ENCODE data around the gene PJA1.

PJA1 gene

DNA sequence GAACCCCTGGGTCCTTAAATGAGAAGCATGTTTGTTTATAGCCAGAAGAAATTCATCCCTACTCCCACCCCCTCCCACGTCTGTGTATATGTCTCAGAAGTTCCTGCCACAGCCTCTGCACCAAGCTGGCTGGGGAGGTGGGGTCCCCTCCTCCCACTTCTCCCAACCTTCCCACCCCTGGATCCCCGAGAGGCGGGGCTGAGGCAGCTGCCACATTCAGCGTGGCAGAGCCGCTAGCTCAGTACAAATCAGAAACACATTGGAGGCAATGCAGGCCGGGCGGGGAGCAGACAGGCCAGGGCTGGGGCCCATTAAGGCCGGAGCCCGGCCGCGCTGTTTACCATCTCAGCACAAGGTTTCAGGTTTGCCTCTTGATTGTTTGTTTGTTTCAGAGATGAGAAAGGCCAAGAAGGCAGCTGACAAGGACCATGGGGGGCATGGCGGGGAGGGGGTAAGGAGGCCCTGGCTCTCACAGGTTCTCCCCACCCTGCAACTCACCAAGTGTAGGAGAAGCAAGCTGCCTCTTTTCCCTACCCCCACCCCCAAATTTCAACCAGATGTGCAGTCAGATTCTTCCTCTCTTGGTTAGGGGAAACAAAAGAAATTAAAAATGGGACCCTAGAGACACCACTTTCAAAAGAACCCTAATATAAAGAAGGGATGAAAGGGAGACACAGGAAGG lies 22.3 kb downstream of the PJA1 start:
- no peak for TF ChIP-seq ZNF274 (IDR thresholded peaks at IDR 0.05; ENCODE audit: low read depth, low read length)
- H3K4me3 ChIP-seq (ENCODE audit: low read length) = no peak overlapping the region

- TF ChIP-seq ZNF274 (IDR thresholded peaks at IDR 0.05; ENCODE audit: low read depth, low read length) = no peak
- H3K4me3 ChIP-seq (ENCODE audit: low read length) = no peak overlapping the region
Observed at GRCh38 chrX:69140837-69141236, 24.4 kb downstream of the PJA1 start.

GRCh38 chrX:69139516-69139915 lies 25.7 kb downstream of the PJA1 start:
- H3K4me3 ChIP-seq (ENCODE audit: low read length) = no peak overlapping the region
- no peak for TF ChIP-seq ZNF274 (IDR thresholded peaks at IDR 0.05; ENCODE audit: low read depth, low read length)

GRCh38 chrX:69138512-69138911 lies 26.7 kb downstream of the PJA1 start:
- H3K4me3 ChIP-seq (ENCODE audit: low read length) = no peak overlapping the region
- no peak for TF ChIP-seq ZNF274 (IDR thresholded peaks at IDR 0.05; ENCODE audit: low read depth, low read length)

- TF ChIP-seq ZNF274 (IDR thresholded peaks at IDR 0.05; ENCODE audit: low read depth, low read length) = no peak
- no peak overlapping the region for H3K4me3 ChIP-seq (ENCODE audit: low read length)
Observed at GRCh38 chrX:69138118-69138390, 27.2 kb downstream of the PJA1 start.

DNA sequence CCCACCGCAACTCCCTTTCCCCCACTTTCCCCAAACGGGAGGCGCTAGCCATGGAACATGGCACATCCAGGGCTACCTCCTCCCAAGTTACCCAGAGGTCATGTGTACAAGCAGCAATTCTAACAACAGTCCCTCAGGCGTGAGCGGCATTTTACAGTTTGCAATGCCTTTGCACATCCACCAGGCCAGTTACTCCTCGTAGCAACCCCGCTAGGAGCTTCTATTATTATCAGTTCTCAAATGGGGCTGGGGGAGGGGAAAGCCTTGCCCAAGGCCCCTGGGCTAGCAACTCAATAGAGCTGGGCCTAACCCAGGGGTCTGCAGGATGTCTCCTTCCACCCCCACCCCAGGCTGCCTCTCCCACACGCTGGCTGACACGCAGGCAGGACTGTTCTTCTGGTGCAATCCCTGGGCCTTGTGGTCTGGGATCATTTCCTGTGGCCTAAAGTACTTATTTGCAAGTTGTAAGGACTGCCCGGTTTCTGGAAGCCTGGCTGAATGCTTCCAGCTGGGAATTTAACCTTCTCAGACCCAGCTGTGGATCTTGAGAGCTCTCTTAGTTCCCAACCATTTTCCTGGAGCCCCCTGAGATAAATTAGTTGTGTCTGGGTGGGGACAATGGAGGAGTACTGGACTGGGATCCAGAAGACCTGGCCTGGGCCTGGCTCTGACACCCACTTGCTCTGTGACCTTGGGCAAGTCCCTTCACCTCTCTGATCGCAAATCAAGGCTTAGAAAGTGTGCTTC lies 27.7 kb downstream of the PJA1 start:
- H3K4me3 ChIP-seq (ENCODE audit: low read length) = no peak overlapping the region
- no peak for TF ChIP-seq ZNF274 (IDR thresholded peaks at IDR 0.05; ENCODE audit: low read depth, low read length)

- H3K4me3 ChIP-seq (ENCODE audit: low read length) = no peak overlapping the region
- TF ChIP-seq ZNF274 (IDR thresholded peaks at IDR 0.05; ENCODE audit: low read depth, low read length) = no peak
Observed at GRCh38 chrX:69136546-69137331, 28.5 kb downstream of the PJA1 start.

DNA sequence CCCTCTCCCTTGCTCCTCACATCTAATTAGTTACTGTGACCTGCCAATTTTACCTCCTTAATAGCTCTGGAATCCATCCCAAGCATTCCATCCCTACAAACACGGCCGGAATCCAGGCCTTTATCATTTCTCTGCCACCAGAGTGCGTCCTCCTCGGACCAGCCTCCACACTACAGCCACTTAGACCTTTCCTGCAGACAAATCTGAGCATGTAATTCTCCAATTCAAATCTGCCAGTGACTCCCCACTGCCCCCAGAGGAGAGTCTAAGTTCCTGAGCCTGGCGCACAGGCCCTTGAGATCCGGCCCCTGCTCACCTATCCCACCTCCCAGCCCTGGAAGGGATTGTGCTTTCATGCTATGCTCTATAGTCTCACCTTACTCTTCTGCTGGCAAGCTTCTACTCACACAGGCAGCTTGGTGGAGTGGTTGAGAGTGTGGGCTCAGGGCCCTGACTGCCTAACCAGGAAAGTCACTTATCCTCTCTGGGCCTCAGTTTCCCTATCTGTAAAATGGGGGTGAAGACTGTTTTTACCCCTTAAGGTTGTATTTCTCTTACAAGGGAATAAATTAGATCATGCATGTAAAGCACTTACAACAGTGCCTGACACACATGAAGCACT lies 31.2 kb downstream of the PJA1 start:
- no peak overlapping the region for H3K4me3 ChIP-seq (ENCODE audit: low read length)
- no peak for TF ChIP-seq ZNF274 (IDR thresholded peaks at IDR 0.05; ENCODE audit: low read depth, low read length)

DNA sequence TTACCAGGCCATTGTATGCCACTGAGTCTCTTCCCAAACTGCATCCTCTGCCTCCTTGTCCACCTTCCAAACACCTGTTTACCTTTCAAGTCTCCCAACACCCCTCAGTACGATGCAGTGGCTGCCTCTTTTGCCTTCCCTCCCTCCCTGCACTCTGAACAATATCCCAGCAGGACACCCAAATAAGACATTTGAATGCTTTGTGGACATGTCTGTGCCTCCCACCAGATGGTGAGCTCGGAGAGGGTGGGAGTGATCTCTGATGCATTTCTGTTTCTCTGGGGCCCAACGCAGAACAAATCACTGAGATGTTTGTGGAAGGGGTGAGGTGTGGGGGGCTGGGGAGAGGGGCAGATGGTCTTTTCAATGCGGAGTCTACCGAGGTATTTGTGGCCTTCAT lies 33.4 kb downstream of the PJA1 start:
- no peak for TF ChIP-seq ZNF274 (IDR thresholded peaks at IDR 0.05; ENCODE audit: low read depth, low read length)

GRCh38 chrX:69130439-69130838 lies 34.8 kb downstream of the PJA1 start:
- H3K4me3 ChIP-seq (ENCODE audit: low read length) = no peak overlapping the region
- TF ChIP-seq ZNF274 (IDR thresholded peaks at IDR 0.05; ENCODE audit: low read depth, low read length) = no peak

More for the DNA sequence above, 33.4 kb downstream of the PJA1 start:
- H3K4me3 ChIP-seq (ENCODE audit: low read length) = no peak overlapping the region

- H3K4me3 ChIP-seq (ENCODE audit: low read length) = no peak overlapping the region
Observed at GRCh38 chrX:69128588-69128987, 36.7 kb downstream of the PJA1 start.

GRCh38 chrX:69127466-69127865 lies 37.8 kb downstream of the PJA1 start:
- no peak overlapping the region for H3K4me3 ChIP-seq (ENCODE audit: low read length)
- TF ChIP-seq ZNF274 (IDR thresholded peaks at IDR 0.05; ENCODE audit: low read depth, low read length) = no peak

More at GRCh38 chrX:69128588-69128987, 36.7 kb downstream of the PJA1 start:
- TF ChIP-seq ZNF274 (IDR thresholded peaks at IDR 0.05; ENCODE audit: low read depth, low read length) = no peak

DNA sequence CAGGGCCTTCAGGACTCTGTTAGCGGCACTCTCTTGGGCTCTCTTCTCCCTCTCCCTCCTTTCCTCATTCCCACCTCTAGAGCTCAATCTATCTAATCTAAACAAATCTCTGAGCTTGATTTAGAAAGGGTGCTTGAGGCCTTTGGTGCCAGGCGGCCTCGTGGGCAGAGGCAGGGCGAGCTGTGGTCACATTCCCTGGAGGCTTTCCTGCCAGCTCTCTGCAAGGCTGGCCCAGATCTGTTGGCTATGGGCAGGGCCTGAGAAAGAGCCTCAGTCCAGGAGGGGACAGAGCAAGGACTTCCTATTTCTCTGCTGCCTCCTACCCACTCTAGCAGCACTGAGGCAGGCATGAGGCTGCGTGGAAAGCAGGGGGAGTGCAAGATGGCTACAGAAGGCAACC lies 38.6 kb downstream of the PJA1 start:
- TF ChIP-seq ZNF274 (IDR thresholded peaks at IDR 0.05; ENCODE audit: low read depth, low read length) = no peak
- no peak overlapping the region for H3K4me3 ChIP-seq (ENCODE audit: low read length)

- H3K4me3 ChIP-seq (ENCODE audit: low read length) = no peak overlapping the region
- TF ChIP-seq ZNF274 (IDR thresholded peaks at IDR 0.05; ENCODE audit: low read depth, low read length) = no peak
Observed at GRCh38 chrX:69125094-69125493, 40.2 kb downstream of the PJA1 start.
